ENCODE data around the gene TBR1. TPM values are rescaled to one million over a fixed set of nuclear protein-coding genes. Genes with fewer than 3 reads are reported as not detected.

TBR1 gene
- total RNA-seq, 4 donors from 2014 or later: not detected

- no peak for TF ChIP-seq CTCF (IDR thresholded peaks at IDR 0.05)
- TF ChIP-seq EP300 (IDR thresholded peaks at IDR 0.05): no peak
- no peak for TF ChIP-seq POLR2A (IDR thresholded peaks at IDR 0.05)
- no peak overlapping the region for H3K27ac ChIP-seq
- peaks cover 0 to 28% (median 4%) of the 10 kb centered on the region in 4 donors for H3K4me1 ChIP-seq
- DNase-seq (ENCODE audit: low spot score in 2 of 2): no peak
- H3K9me3 ChIP-seq: no peaks in the 10 kb centered on the region
- peaks cover 18 to 98% of the 10 kb centered on the region in 2 donors for H3K27me3 ChIP-seq
- 27 to 28% methylated on average over 4 of the region's 4 CpGs for WGBS, 2 donors
- H3K4me3 ChIP-seq: no peak overlapping the region
- no peaks in the 10 kb centered on the region for H3K36me3 ChIP-seq
Measured at GRCh38 chr2:161424891-161425727, 9.0 kb downstream of the TBR1 start.

- no peak overlapping the region for H3K4me3 ChIP-seq
- H3K27me3 ChIP-seq: peaks cover 16 to 98% of the 10 kb centered on the region in 2 donors
- DNase-seq (ENCODE audit: low spot score in 2 of 2): no peak
- peaks cover 0 to 28% (median 4%) of the 10 kb centered on the region in 4 donors for H3K4me1 ChIP-seq
- no peak overlapping the region for H3K27ac ChIP-seq
- TF ChIP-seq POLR2A (IDR thresholded peaks at IDR 0.05) (no peak), EP300 (IDR thresholded peaks at IDR 0.05) (no peak), CTCF (IDR thresholded peaks at IDR 0.05) (no peak)
- H3K36me3 ChIP-seq: no peaks in the 10 kb centered on the region
- 25 to 28% methylated on average over 17 of the region's 17 CpGs for WGBS, 2 donors
- H3K9me3 ChIP-seq: no peaks in the 10 kb centered on the region
Measured at GRCh38 chr2:161425728-161426454, 9.8 kb downstream of the TBR1 start.

GRCh38 chr2:161426455-161426921, 10.4 kb downstream of the TBR1 start:
- no peak for TF ChIP-seq POLR2A (IDR thresholded peaks at IDR 0.05)
- TF ChIP-seq CTCF (IDR thresholded peaks at IDR 0.05): peak in 2 of 5 experiments; percentile 14 to 40
- no peak for TF ChIP-seq EP300 (IDR thresholded peaks at IDR 0.05)
- Histone ChIP-seq H3K9me3 (no peaks in the 10 kb centered on the region), H3K4me1 (peaks cover 0 to 28% (median 4%) of the 10 kb centered on the region in 4 donors), H3K27ac (no peak overlapping the region), H3K4me3 (peak overlapping the region in 1 of 4 donors; percentile 31), H3K27me3 (peaks cover 15 to 96% of the 10 kb centered on the region in 2 donors), H3K36me3 (no peaks in the 10 kb centered on the region)
- WGBS, 2 donors: 15 to 17% methylated on average over 13 of the region's 13 CpGs
- no peak for DNase-seq (ENCODE audit: low spot score in 2 of 2)

- 3 to 11% methylated on average over 21 to 50 of the region's 54 CpGs for WGBS, 2 donors
- H3K36me3 ChIP-seq: no peaks in the 10 kb centered on the region
- H3K4me3 ChIP-seq: peak overlapping the region in 1 of 4 donors; percentile 31
- no peak for DNase-seq (ENCODE audit: low spot score in 2 of 2)
- no peak overlapping the region for H3K27ac ChIP-seq
- TF ChIP-seq POLR2A (IDR thresholded peaks at IDR 0.05): no peak
- TF ChIP-seq EP300 (IDR thresholded peaks at IDR 0.05): no peak
- TF ChIP-seq CTCF (IDR thresholded peaks at IDR 0.05): no peak
- H3K4me1 ChIP-seq: peaks cover 0 to 28% (median 4%) of the 10 kb centered on the region in 4 donors
- peaks cover 15 to 96% of the 10 kb centered on the region in 2 donors for H3K27me3 ChIP-seq
- no peaks in the 10 kb centered on the region for H3K9me3 ChIP-seq
Measured at GRCh38 chr2:161426922-161427663, 11.0 kb downstream of the TBR1 start.
